Effector memory CD4-positive, alpha-beta T cell (primary cell): ENCODE results near the gene ANXA9.

ENCODE experiments used
- DNase-seq, 3 donors: peaks; one replicate each; pipeline ENCODE4 v3.0.0-alpha.2; 2020
- H3K27ac ChIP-seq: 2 replicates; pipeline ENCODE4 v1.7.0; 2013; ENCODE audit warnings: mild to moderate bottlenecking, low read length, moderate library complexity; ENCODE audit not compliant: insufficient read depth, poor library complexity, severe bottlenecking
- H3K27me3 ChIP-seq: replicated peaks from 2 replicates; pipeline ENCODE4 v1.7.0; 2013; ENCODE audit warnings: mild to moderate bottlenecking, low read length; ENCODE audit not compliant: insufficient read depth, control insufficient read depth, poor library complexity, severe bottlenecking
- H3K36me3 ChIP-seq: 2 replicates; pipeline ENCODE4 v1.7.0; 2013; ENCODE audit warnings: mild to moderate bottlenecking, low read length, moderate library complexity; ENCODE audit not compliant: control insufficient read depth, insufficient read depth
- H3K4me1 ChIP-seq: 2 replicates; pipeline ENCODE4 v1.7.0; 2013; ENCODE audit warnings: low read length, mild to moderate bottlenecking; ENCODE audit not compliant: control insufficient read depth, insufficient read depth, poor library complexity, severe bottlenecking
- H3K4me3 ChIP-seq: 2 replicates; pipeline ENCODE4 v1.7.0; 2013; ENCODE audit warnings: low read length, low read depth, mild to moderate bottlenecking; ENCODE audit not compliant: insufficient read depth, poor library complexity, severe bottlenecking
- H3K9me3 ChIP-seq: 2 replicates; pipeline ENCODE4 v1.7.0; 2013; ENCODE audit warnings: mild to moderate bottlenecking, low read length, moderate library complexity; ENCODE audit not compliant: control insufficient read depth

Gene ANXA9

DNA sequence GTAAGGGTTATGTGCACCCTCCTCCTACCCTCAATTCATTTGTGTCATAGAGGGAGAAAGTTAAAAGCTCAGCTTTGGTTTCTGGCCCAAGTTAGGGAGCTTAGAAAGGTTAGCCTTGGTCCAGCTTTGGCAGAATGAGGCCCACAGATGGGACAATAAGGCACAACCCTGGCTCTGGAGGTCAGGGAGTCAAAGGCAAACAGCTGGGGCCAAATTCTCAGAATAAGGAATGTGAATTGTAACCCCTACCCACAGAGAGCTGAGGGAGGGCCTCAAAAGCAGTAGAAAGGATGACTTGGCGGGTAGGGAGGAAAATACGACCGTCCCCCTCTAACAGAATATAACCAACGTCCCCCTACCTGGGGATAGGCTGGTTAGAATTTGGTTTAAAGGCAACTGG, 16.5 kb upstream of the ANXA9 start:
- Histone ChIP-seq H3K9me3 (no peaks in the 10 kb centered on the region), H3K27me3 (no peaks in the 10 kb centered on the region), H3K27ac (no peak overlapping the region), H3K4me3 (no peak overlapping the region), H3K36me3 (peaks cover 77% of the 10 kb centered on the region), H3K4me1 (no peaks in the 10 kb centered on the region)
- no peak for DNase-seq

DNA sequence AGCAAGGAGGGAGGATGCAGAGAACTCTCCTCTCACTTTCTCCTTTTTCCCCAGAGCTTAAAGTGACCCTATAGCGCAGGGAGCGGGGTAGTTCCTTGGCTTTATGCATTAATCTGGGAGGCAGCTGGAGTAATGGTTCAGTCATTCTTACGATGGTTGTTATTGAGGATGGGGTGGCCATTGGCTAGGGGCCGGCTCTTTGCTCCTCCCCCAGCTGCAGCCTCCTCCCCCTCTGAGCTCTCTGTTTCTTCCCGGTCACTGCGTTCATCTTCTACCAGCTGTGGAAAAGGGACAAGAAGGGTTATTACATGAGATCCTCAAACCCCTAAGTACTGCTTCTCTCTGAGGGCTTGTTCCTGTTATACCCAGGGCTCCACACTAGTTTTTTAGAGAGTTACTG, 16.1 kb upstream of the ANXA9 start:
- Histone ChIP-seq H3K27ac (no peak overlapping the region), H3K36me3 (peaks cover 73% of the 10 kb centered on the region), H3K4me1 (no peaks in the 10 kb centered on the region), H3K27me3 (no peaks in the 10 kb centered on the region), H3K9me3 (no peaks in the 10 kb centered on the region), H3K4me3 (no peak overlapping the region)
- no peak for DNase-seq

DNA sequence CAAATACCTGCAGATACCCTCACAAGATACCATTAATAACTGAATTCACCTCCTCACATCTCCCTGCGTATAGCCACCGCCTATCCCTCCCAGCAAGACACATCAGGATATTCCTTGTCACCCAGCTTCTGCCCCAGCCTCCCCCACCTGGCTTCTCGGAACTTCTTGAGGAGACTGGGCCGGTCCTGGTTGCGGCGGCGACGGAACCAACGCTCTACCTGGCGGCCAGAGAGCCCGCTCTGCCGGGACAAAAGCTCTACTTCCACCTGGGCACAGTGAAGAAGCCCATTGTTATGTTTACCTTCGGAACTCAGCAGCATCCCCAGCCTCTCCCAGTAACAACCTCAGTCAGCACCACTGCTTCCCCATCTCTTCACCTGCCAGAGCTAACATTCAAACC, 14.2 kb upstream of the ANXA9 start:
- no peaks in the 10 kb centered on the region for H3K27me3 ChIP-seq
- no peak for DNase-seq
- H3K4me3 ChIP-seq, result no peak overlapping the region
- H3K36me3 ChIP-seq, result peaks cover 57% of the 10 kb centered on the region
- H3K4me1 ChIP-seq, result peaks cover 9% of the 10 kb centered on the region
- H3K9me3 ChIP-seq, result no peaks in the 10 kb centered on the region
- H3K27ac ChIP-seq, result no peak overlapping the region

DNA sequence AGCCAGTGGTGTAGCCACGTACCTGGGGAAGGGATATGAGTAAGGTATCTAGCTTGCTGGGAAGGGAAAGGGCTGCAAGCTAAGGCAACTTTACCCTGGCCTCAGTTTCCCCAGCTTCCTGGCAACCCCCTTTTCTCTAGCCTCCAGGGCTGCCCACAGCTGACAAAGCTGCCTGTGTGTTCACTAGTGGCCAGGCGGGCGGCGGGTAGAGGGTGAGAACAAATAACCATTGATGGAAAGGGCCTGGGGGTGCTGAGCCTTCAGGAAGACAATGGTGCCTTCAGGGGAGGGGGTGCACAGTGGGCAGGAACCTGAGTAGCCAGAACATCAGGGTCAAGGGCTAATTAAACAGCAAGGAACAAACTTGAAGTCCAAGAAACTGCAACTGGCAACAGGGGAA, 13.6 kb upstream of the ANXA9 start:
- Histone ChIP-seq H3K27ac (no peak overlapping the region), H3K27me3 (no peaks in the 10 kb centered on the region), H3K4me3 (no peak overlapping the region), H3K4me1 (peaks cover 15% of the 10 kb centered on the region), H3K36me3 (peaks cover 52% of the 10 kb centered on the region), H3K9me3 (no peaks in the 10 kb centered on the region)
- no peak for DNase-seq

DNA sequence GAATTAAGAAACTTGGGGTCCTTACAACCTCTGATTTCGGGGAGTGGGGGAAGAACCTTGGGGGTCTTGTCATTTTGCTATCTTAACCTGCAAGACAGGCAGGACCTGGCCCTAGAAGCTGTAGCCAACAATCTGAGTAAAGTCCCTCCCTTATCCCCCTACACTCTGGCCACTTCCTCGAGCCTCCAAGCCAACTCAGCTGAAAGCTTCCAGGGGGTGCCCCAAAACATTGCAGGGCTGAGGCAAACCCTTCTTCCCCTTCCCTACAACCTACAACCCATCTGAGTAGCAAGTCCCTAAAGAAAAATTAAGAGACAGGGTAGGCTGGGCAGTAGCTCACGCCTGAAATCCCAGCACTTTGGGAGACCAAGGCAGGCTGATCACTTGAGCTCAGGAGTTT, 12.5 kb upstream of the ANXA9 start:
- Histone ChIP-seq H3K27me3 (no peaks in the 10 kb centered on the region), H3K4me3 (no peak overlapping the region), H3K36me3 (peaks cover 42% of the 10 kb centered on the region), H3K4me1 (peaks cover 17% of the 10 kb centered on the region), H3K9me3 (no peaks in the 10 kb centered on the region), H3K27ac (no peak overlapping the region)
- DNase-seq, result no peak

DNA sequence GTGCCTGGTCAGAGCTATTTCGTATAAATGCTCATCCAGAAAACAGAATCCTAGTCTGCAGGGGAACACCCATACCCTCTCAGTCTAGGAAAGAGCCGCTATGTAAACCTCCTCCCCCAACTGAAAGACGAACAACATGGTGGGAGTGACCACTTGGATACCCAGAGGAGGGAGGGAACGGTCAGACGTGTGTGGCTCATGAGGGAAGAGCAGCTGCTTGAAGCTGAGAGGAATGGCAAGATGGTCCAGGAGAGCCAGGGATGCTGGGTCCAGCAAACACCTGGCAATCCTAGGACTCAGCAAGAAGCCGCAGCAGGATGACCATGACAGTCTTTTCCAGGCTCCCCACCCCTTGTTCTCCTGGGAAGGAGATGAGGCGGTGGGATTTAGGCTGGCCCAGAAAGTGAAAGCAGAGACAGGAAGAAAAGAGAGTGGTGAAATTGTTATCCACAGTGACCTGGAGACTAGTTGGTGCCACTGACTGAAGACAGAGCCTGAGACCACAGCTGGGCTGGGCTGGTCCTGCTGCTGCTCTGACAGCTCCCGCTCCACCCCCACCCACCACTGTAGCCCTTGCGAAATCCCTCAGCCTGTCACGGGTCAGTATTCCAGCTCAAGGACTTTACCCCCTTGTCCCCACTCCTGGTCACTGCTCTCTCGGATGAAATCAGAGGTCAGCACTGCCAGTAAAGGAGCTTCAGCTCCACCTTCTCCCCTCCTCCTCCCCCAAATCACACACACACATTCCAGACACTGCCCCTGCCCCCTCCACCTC, 11.1 kb upstream of the ANXA9 start:
- Histone ChIP-seq H3K36me3 (peaks cover 29% of the 10 kb centered on the region), H3K9me3 (no peaks in the 10 kb centered on the region), H3K27ac (no peak overlapping the region), H3K4me1 (peaks cover 23% of the 10 kb centered on the region), H3K4me3 (no peak overlapping the region), H3K27me3 (no peaks in the 10 kb centered on the region)
- DNase-seq, result no peak

DNA sequence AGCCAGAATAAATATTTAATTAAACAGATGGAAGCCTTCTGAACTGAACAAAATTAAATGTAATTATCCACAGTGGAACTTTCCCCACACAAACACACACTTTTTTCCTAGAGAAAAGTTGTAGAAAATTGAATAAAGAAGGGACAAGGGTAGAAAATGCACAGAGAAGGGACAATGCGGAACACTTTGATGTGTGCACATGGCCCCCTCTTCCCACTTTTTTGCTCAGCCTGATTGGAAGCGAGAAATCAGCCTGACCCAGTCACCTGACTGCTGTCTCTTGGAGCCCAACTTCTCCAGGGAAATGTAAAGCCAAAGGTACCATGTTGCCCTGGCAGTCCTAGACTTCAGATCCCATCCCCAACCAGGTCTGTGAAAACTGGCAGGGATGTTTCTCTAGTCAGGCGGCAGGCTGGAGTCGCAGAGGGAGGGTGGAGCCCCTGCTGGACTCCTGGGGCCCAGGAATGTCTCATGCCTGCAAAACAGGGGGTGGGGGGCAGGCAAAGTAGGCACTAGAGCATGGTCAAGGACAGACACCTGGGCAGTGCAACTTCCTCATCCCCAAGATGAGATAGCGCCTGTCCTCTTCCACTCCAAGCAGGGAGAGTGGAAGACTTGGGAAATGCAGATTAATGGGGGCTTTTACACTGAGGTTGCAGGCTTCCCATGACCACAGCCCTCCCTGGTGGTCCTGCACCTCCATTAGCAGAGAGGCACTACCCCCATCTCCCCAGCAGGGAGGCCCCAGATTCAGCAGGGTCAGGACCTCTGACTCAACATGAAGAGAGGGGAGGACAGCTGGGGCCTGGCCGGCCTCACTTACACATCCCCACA, 10.3 kb upstream of the ANXA9 start:
- Histone ChIP-seq H3K36me3 (peaks cover 21% of the 10 kb centered on the region), H3K4me1 (peaks cover 29% of the 10 kb centered on the region), H3K4me3 (no peak overlapping the region), H3K9me3 (no peaks in the 10 kb centered on the region), H3K27me3 (no peaks in the 10 kb centered on the region), H3K27ac (peak overlapping the region; percentile 85)
- no peak for DNase-seq

DNA sequence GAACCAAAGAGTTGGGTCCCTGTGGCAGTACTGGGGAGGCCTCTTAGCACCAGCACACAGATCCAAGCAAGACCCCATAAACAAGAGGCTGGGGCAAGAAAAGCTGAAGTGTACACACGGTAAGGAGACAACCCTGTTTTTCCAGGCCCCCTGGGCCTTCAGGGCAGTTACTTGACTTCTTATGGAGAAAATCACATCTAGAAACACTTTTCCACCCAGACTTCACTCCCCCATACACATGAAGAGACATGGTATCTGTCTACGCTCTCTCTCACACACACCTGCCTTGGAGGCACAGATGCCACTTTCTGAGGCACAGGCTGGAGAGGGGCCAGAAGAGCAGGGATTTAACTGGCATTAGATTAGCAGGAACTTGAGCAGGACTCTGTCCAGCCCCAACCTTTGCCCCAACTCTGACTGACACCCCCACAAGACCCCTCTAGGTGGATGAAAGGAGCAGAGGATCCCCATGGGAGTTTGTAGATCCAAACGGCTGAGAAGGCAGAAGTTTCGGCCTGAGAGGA, 9.6 kb upstream of the ANXA9 start:
- Histone ChIP-seq H3K9me3 (no peaks in the 10 kb centered on the region), H3K27me3 (no peaks in the 10 kb centered on the region), H3K27ac (peak overlapping the region; percentile 85), H3K36me3 (peaks cover 14% of the 10 kb centered on the region), H3K4me3 (no peak overlapping the region), H3K4me1 (peaks cover 36% of the 10 kb centered on the region)
- DNase-seq, result no peak

DNA sequence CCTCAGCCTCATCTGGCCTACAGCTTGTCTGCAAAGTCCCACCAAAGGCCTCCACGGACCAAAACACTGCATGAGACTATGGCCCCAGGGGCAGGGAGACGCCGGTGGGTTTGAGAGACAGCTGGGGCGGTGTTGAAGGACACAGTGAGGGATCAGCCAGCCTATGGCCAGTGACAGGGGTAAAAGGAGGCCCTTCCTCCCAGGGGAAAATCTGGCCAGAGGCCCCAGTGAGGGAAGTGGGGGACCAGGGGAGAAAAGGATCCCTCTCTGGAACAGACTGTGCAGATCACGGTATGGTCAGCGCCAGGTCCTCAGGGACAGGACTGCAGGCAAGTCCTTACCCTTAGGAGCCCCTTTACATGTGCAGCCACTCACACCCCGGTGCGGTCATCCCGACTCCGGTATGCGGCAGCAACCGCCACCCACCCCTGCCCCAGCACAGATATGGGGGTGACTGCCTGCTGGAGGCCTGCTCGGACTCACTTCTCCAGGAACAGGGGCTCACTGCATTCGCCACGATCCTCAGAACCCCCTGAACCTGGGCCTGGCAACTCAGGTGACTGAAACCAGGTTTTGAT, 8.7 kb upstream of the ANXA9 start:
- Histone ChIP-seq H3K27me3 (no peaks in the 10 kb centered on the region), H3K27ac (peak overlapping the region; percentile 85), H3K4me1 (peaks cover 38% of the 10 kb centered on the region), H3K4me3 (peak overlapping the region; percentile 82), H3K36me3 (peaks cover 6% of the 10 kb centered on the region), H3K9me3 (no peaks in the 10 kb centered on the region)
- DNase-seq, result peak in 2 of 3 donors; percentile 2 to 3
